Erythroblast (primary cell): Measurements from ENCODE around the gene SRRM3.

Source experiments
- GATA1 ChIP-seq: IDR thresholded peaks from 2 replicates; pipeline ENCODE4 v1.6.1; 2011; ENCODE audit warnings: low read depth, mild to moderate bottlenecking, control low read depth, low read length, moderate library complexity
- POLR2A ChIP-seq: IDR thresholded peaks from 2 replicates; pipeline ENCODE4 v1.6.1; 2011; ENCODE audit warnings: mild to moderate bottlenecking, low read length

DNA sequence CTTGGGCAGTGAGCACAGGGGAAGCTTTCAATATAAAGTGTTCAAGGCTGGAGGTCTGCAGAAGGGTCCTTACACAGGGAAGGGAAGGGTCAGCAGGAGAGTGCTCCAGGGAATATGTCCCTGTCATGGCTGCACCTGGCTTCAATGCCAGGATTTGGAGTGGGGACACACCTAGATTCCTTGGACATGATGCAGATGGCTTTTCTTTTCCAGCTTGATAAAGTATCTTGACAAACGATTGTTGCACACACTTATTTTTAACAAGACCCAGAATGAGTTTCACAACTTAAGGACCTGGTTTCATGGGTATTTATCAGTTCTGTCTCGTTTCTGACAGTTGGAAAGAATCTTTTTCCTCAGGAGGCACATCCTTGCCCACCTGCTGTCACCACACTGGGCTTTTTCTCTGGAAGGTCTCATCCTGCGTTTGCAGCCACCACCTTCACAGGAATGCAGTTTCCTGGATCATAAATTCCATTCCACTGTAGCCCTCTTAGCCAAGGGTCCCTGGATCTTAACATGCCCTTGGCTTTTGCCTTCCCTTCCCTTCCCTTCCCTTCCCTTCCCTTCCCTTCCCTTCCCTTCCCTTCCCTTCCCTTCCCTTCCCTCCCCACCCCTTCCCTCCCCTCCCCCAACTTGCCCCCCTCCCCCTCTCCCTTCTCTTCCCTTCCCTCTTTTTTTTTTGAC lies 21.7 kb downstream of the SRRM3 start:
- TF ChIP-seq POLR2A, result no peak
- TF ChIP-seq GATA1, result no peak
